GM12878 (cell line): Measurements from ENCODE around the gene NUP85. TPM values are rescaled to one million over a fixed set of nuclear protein-coding genes. Genes with fewer than 3 reads are reported as not detected.

ENCODE experiments used
- ATAC-seq: fragments of 200-7000 bp; cut with Tn5 transposase; 3 replicates; pipeline ENCODE4 v1.9.1; 2020; ENCODE audit warnings: mild to moderate bottlenecking, moderate library complexity
- BruUV-seq: library from RNA; stranded (reverse); fragments of 400-500 nt; replicated peaks from 2 replicates; lab custom pipeline; 2021; lab: Mats Ljungman, UMichigan
- CTCF ChIA-PET: fragments of 300-600 bp; sonication (Branson Sonifier 250); formaldehyde crosslinking; extraction: SDS; loops from one replicate; lab custom pipeline; 2021; ENCODE audit warnings: inconsistent platforms; lab: Yijun Ruan, JAX
- POLR2A ChIA-PET: fragments of 350-600 bp; formaldehyde crosslinking; extraction: SDS; loops from one replicate; lab custom pipeline; 2021; ENCODE audit warnings: inconsistent platforms; lab: Charles Lee
- RAD21 ChIA-PET: fragments of 300-600 bp; sonication (Branson Sonifier 250); formaldehyde crosslinking; loops from one replicate; lab custom pipeline; 2023; ENCODE audit warnings: antibody characterized with exemption; ENCODE audit not compliant: unreplicated experiment; lab: Charles Lee
- SMC1A ChIA-PET: fragments of 300-600 bp; sonication (Branson Sonifier 250); formaldehyde crosslinking; loops from one replicate; lab custom pipeline; 2023; ENCODE audit not compliant: unreplicated experiment, uncharacterized antibody; lab: Charles Lee
- DNase-seq: peaks from one replicate; pipeline ENCODE4 v3.0.0-alpha.2; 2011; ENCODE audit warnings: low read depth, low spot score
- FAIRE-seq: peaks from 3 replicates; lab custom pipeline; 2011; peaks lifted over from hg19 to GRCh38; lab: Jason Lieb, UNC
- H2AFZ ChIP-seq: 2 replicates; pipeline ENCODE4 v1.6.0; 2011; ENCODE audit warnings: low read depth, low read length, control low read depth; ENCODE audit not compliant: control insufficient read depth
- H3K27ac ChIP-seq: 2 replicates; pipeline ENCODE4 v1.5.1; 2011; ENCODE audit warnings: control low read depth; ENCODE audit not compliant: control insufficient read depth, insufficient read depth
- H3K27me3 ChIP-seq, 2 experiments: replicated peaks in 1 of 2; 2 replicates each; pipeline versions ENCODE4 v1.6.0 to v1.6.1; 2011; ENCODE audit warnings: low read length in 1 of 2; ENCODE audit not compliant: control insufficient read depth in 2 of 2, insufficient read depth in 2 of 2
- H3K36me3 ChIP-seq, 2 experiments: 2 replicates each; pipeline ENCODE4 v1.5.1; 2011; ENCODE audit warnings: low read length in 1 of 2; ENCODE audit not compliant: control insufficient read depth in 2 of 2, insufficient read depth in 2 of 2
- H3K4me1 ChIP-seq: 2 replicates; pipeline ENCODE4 v1.6.1; 2011; ENCODE audit warnings: mild to moderate bottlenecking, low read length, moderate library complexity, mixed read lengths; ENCODE audit not compliant: control insufficient read depth, insufficient read depth
- H3K4me2 ChIP-seq: 2 replicates; pipeline ENCODE4 v1.6.0; 2011; ENCODE audit warnings: control low read depth; ENCODE audit not compliant: control insufficient read depth, insufficient read depth
- H3K4me3 ChIP-seq: fragments of 200-600 bp; sonication (generic); 2 replicates; pipeline ENCODE4 v1.5.1; 2016
- H3K79me2 ChIP-seq: 2 replicates; pipeline ENCODE4 v1.6.0; 2011; ENCODE audit warnings: low read length; ENCODE audit not compliant: control insufficient read depth, insufficient read depth
- H3K9ac ChIP-seq: 2 replicates; pipeline ENCODE4 v1.8.0; 2011; ENCODE audit warnings: low read length, control low read depth, mixed read lengths; ENCODE audit not compliant: control insufficient read depth, insufficient read depth
- H3K9me3 ChIP-seq: replicated peaks from 3 replicates; pipeline ENCODE4 v1.5.1; 2011; ENCODE audit warnings: mild to moderate bottlenecking, low read length; ENCODE audit not compliant: control insufficient read depth, insufficient read depth
- H4K20me1 ChIP-seq: 2 replicates; pipeline ENCODE4 v1.6.0; 2011; ENCODE audit not compliant: control insufficient read depth, insufficient read depth
- BCL11A ChIP-seq: IDR thresholded peaks from 2 replicates; pipeline ENCODE4 v1.6.1; 2011; ENCODE audit warnings: low read depth, low read length
- CHD4 ChIP-seq: fragments of 200-600 bp; sonication (generic); IDR thresholded peaks from 2 replicates; pipeline ENCODE4 v1.6.1; 2016; ENCODE audit warnings: mild to moderate bottlenecking
- E4F1 ChIP-seq: fragments of 450-650 bp; IDR thresholded peaks from 2 replicates; pipeline ENCODE4 v1.6.1; 2018; ENCODE audit warnings: borderline replicate concordance, mild to moderate bottlenecking; ENCODE audit not compliant: partially characterized antibody
- HDAC2 ChIP-seq: fragments of 200-600 bp; sonication (generic); IDR thresholded peaks from 2 replicates; pipeline ENCODE4 v1.6.1; 2017
- IKZF2 ChIP-seq, 2 experiments: fragments of 450-650 bp; IDR thresholded peaks; 2 replicates each; pipeline ENCODE4 v1.6.1; 2017; ENCODE audit warnings: mild to moderate bottlenecking in 2 of 2, moderate library complexity in 2 of 2
- MEF2B ChIP-seq: fragments of 450-650 bp; IDR thresholded peaks from 2 replicates; pipeline ENCODE4 v1.6.1; 2018; ENCODE audit warnings: mild to moderate bottlenecking, moderate library complexity; ENCODE audit not compliant: partially characterized antibody, poor library complexity, severe bottlenecking
- MLLT1 ChIP-seq: fragments of 450-650 bp; IDR thresholded peaks from 2 replicates; pipeline ENCODE4 v1.6.1; 2016; ENCODE audit warnings: mild to moderate bottlenecking
- NR2C2 ChIP-seq: IDR thresholded peaks from 2 replicates; pipeline ENCODE4 v1.6.1; 2011; ENCODE audit warnings: borderline replicate concordance, low read depth; ENCODE audit not compliant: control insufficient read depth, insufficient read length
- RAD51 ChIP-seq: fragments of 450-650 bp; IDR thresholded peaks from 2 replicates; pipeline ENCODE4 v1.6.1; 2016; ENCODE audit warnings: moderate library complexity, mild to moderate bottlenecking, inconsistent platforms
- RBBP5 ChIP-seq: fragments of 200-600 bp; sonication (generic); conservative IDR thresholded peaks from 2 replicates; pipeline ENCODE4 v1.6.1; 2016
- RCOR1 ChIP-seq: conservative IDR thresholded peaks from 2 replicates; pipeline ENCODE4 v1.6.1; 2012; ENCODE audit warnings: low read depth, low read length, improper control_type of control experiment
- SMC3 ChIP-seq: IDR thresholded peaks from 2 replicates; pipeline ENCODE4 v1.6.1; 2011; ENCODE audit warnings: low read length, improper control_type of control experiment, borderline replicate concordance
- SUPT20H ChIP-seq: IDR thresholded peaks from 2 replicates; pipeline ENCODE4 v1.6.1; 2011; ENCODE audit warnings: low read depth, mild to moderate bottlenecking, low read length, moderate library complexity, borderline replicate concordance; ENCODE audit not compliant: control insufficient read depth
- ZBTB40 ChIP-seq: fragments of 450-650 bp; IDR thresholded peaks from 2 replicates; pipeline ENCODE4 v1.6.1; 2016; ENCODE audit warnings: mild to moderate bottlenecking, moderate library complexity, borderline replicate concordance
- WGBS: methylation state at CpG from one replicate; pipeline ENCODE4 v1.1.6; 2016; ENCODE audit warnings: low lambda C conversion rate; ENCODE audit not compliant: insufficient replicate concordance, insufficient coverage; ENCODE audit errors: missing lambda C conversion rate; 5-methylcytosine and 5-hydroxymethylcytosine counted together
- in situ Hi-C: fragments of 300-500 bp; cut with MboI; formaldehyde crosslinking; loops from 9 replicates; pipeline ENCODE4 v1.14.3; 2018; ENCODE audit warnings: mixed read lengths
- intact Hi-C: fragments of 100-400 bp; cut with micrococcal nuclease; formaldehyde crosslinking; loops from one replicate; pipeline ENCODE4 v1.14.2; 2022; ENCODE audit not compliant: unreplicated experiment
- polyA plus RNA-seq, 11 experiments: library from polyadenylated mRNA; depleted of rRNA in 4 of 11; unstranded in 6 of 11; stranded (reverse) in 5 of 11; fragments of >200 nt; fragmentation: Nextera tagmentation in 4 of 11; fragmentation: Illumina TruSeq in 1 of 11; extraction: Ambion mirVana in 4 of 11; extraction: Trizol in 1 of 11; gene quantifications; 1 replicate in 1 of 11; 2 replicates in 10 of 11; pipeline versions ENCODE4 v1.2.1 to v1.2.3, GENCODE V29; 2011 to 2016; ENCODE audit warnings: inconsistent platforms in 2 of 11, missing spikeins in 2 of 11, low read depth in 1 of 11
- total RNA-seq, 4 experiments: library from RNA; depleted of rRNA in 3 of 4; stranded (reverse); fragments of >200 nt in 3 of 4; fragmentation: Illumina TruSeq in 1 of 4; extraction: Trizol in 1 of 4; gene quantifications; 2 replicates each; pipeline versions ENCODE4 v1.2.1 to v1.2.3, GENCODE V29; 2013 to 2021

Gene NUP85
- total and polyA plus RNA-seq, 10 of the 15 experiments (the other 5 are each of a cell fraction or from before 2014, with no cell fraction given) = 54.0 to 135 (median 95.4) TPM

GRCh38 chr17:75163074-75163473, 42.4 kb upstream of the NUP85 start:
- Histone ChIP-seq H3K27me3 (no peaks in the 10 kb centered on the region), H3K4me3 (no peak overlapping the region), H4K20me1 (no peaks in the 10 kb centered on the region), H3K4me2 (no peak overlapping the region), H3K79me2 (no peaks in the 10 kb centered on the region), H3K27ac (no peak overlapping the region), H3K36me3 (peaks cover 4 to 8% of the 10 kb centered on the region in 2 experiments; a peak in 3 of 4 replicates), H3K4me1 (no peaks in the 10 kb centered on the region), H3K9ac (no peak overlapping the region), H2AFZ (no peak overlapping the region), H3K9me3 (no peaks in the 10 kb centered on the region)
- intact Hi-C loops (no loop called here), in situ Hi-C loops (no loop called here)
- POLR2A ChIA-PET = interaction anchor here (0.7 to 1.4 kb wide), 2 partner anchors 9 to 13 kb away, joined by 3 read pairs; partner anchors contain the start of gene JPT1
- CTCF ChIA-PET = interaction anchor here (1.2 to 1.7 kb wide), 3 partner anchors 9 to 49 kb away, joined by 3 to 5 read pairs (median 5); no protein-coding TSS in a partner anchor
- ATAC-seq (no peak), FAIRE-seq (no peak), DNase-seq (no peak)
- BruUV-seq = no TSS peak
- RAD21 ChIA-PET = interaction anchor here (0.8 kb wide), 1 partner anchor 9 kb away, joined by 3 read pairs; no protein-coding TSS in a partner anchor
- WGBS = over 99% methylated on average over 5 of the region's 5 CpGs
- TF ChIP-seq RAD51 = no peak
- TF ChIP-seq E4F1 = no peak
- no peak for TF ChIP-seq MEF2B
- no peak for TF ChIP-seq HDAC2
- no peak for TF ChIP-seq RCOR1
- TF ChIP-seq IKZF2 (IDR thresholded peaks at IDR 0.05) = no peak
- TF ChIP-seq ZBTB40 = no peak
- TF ChIP-seq RBBP5 = no peak
- TF ChIP-seq BCL11A = no peak
- TF ChIP-seq NR2C2 = no peak
- TF ChIP-seq SUPT20H = no peak
- no peak for TF ChIP-seq CHD4
- no peak for TF ChIP-seq SMC3
- no peak for TF ChIP-seq MLLT1
- SMC1A ChIA-PET = interaction anchor here (1.1 to 1.2 kb wide), 2 partner anchors 17 to 18 kb away, joined by 3 read pairs; no protein-coding TSS in a partner anchor
